ENCODE data around the gene MYO18B. TPM values are rescaled to one million over a fixed set of nuclear protein-coding genes. Genes with fewer than 3 reads are reported as not detected.

MYO18B gene
- total RNA-seq, 1 experiment from 2014 or later: 0.03 TPM

GRCh38 chr22:25880524-25880923 is 138.5 kb downstream of the MYO18B start:
- Histone ChIP-seq H3K36me3 (replicated peaks; ENCODE audit: control insufficient read depth, insufficient read depth, low read length) (no peaks in the 10 kb centered on the region), H3K27me3 (ENCODE audit: control insufficient read depth, insufficient read depth, low read length) (no peaks in the 10 kb centered on the region), H3K4me3 (ENCODE audit: insufficient read depth, low read depth, low read length) (no peak overlapping the region)
- DNase-seq: no peak

- H3K4me3 ChIP-seq (ENCODE audit: insufficient read depth, low read depth, low read length): no peak overlapping the region
- no peak for DNase-seq
- no peaks in the 10 kb centered on the region for H3K27me3 ChIP-seq (ENCODE audit: control insufficient read depth, insufficient read depth, low read length)
- no peaks in the 10 kb centered on the region for H3K36me3 ChIP-seq (replicated peaks; ENCODE audit: control insufficient read depth, insufficient read depth, low read length)
Measured at GRCh38 chr22:25881210-25881755, 139.3 kb downstream of the MYO18B start.

GRCh38 chr22:25882360-25882759 is 140.4 kb downstream of the MYO18B start:
- Histone ChIP-seq H3K36me3 (replicated peaks; ENCODE audit: control insufficient read depth, insufficient read depth, low read length) (no peaks in the 10 kb centered on the region), H3K27me3 (ENCODE audit: control insufficient read depth, insufficient read depth, low read length) (no peaks in the 10 kb centered on the region), H3K4me3 (ENCODE audit: insufficient read depth, low read depth, low read length) (no peak overlapping the region)
- DNase-seq: no peak

- no peaks in the 10 kb centered on the region for H3K27me3 ChIP-seq (ENCODE audit: control insufficient read depth, insufficient read depth, low read length)
- DNase-seq: no peak
- no peak overlapping the region for H3K4me3 ChIP-seq (ENCODE audit: insufficient read depth, low read depth, low read length)
- H3K36me3 ChIP-seq (replicated peaks; ENCODE audit: control insufficient read depth, insufficient read depth, low read length): no peaks in the 10 kb centered on the region
Measured at GRCh38 chr22:25883482-25884033, 141.6 kb downstream of the MYO18B start.

GRCh38 chr22:25884121-25884520 is 142.1 kb downstream of the MYO18B start:
- Histone ChIP-seq H3K4me3 (ENCODE audit: insufficient read depth, low read depth, low read length) (no peak overlapping the region), H3K36me3 (replicated peaks; ENCODE audit: control insufficient read depth, insufficient read depth, low read length) (no peaks in the 10 kb centered on the region), H3K27me3 (ENCODE audit: control insufficient read depth, insufficient read depth, low read length) (no peaks in the 10 kb centered on the region)
- no peak for DNase-seq

GRCh38 chr22:25888399-25889054 is 146.5 kb downstream of the MYO18B start:
- H3K27me3 ChIP-seq (ENCODE audit: control insufficient read depth, insufficient read depth, low read length): no peaks in the 10 kb centered on the region
- no peak for DNase-seq

GRCh38 chr22:25890651-25891050 is 148.7 kb downstream of the MYO18B start:
- H3K4me3 ChIP-seq (ENCODE audit: insufficient read depth, low read depth, low read length): no peak overlapping the region
- no peak for DNase-seq
- H3K36me3 ChIP-seq (replicated peaks; ENCODE audit: control insufficient read depth, insufficient read depth, low read length): no peaks in the 10 kb centered on the region
- H3K27me3 ChIP-seq (ENCODE audit: control insufficient read depth, insufficient read depth, low read length): no peaks in the 10 kb centered on the region

More at GRCh38 chr22:25888399-25889054, 146.5 kb downstream of the MYO18B start:
- Histone ChIP-seq H3K36me3 (replicated peaks; ENCODE audit: control insufficient read depth, insufficient read depth, low read length) (no peaks in the 10 kb centered on the region), H3K4me3 (ENCODE audit: insufficient read depth, low read depth, low read length) (no peak overlapping the region)

- peak; percentile 43 for DNase-seq
- Histone ChIP-seq H3K4me3 (ENCODE audit: insufficient read depth, low read depth, low read length) (no peak overlapping the region), H3K36me3 (replicated peaks; ENCODE audit: control insufficient read depth, insufficient read depth, low read length) (no peaks in the 10 kb centered on the region), H3K27me3 (ENCODE audit: control insufficient read depth, insufficient read depth, low read length) (no peaks in the 10 kb centered on the region)
Measured at GRCh38 chr22:25892678-25893077, 150.7 kb downstream of the MYO18B start.

- Histone ChIP-seq H3K36me3 (replicated peaks; ENCODE audit: control insufficient read depth, insufficient read depth, low read length) (no peaks in the 10 kb centered on the region), H3K4me3 (ENCODE audit: insufficient read depth, low read depth, low read length) (no peak overlapping the region), H3K27me3 (ENCODE audit: control insufficient read depth, insufficient read depth, low read length) (no peaks in the 10 kb centered on the region)
- no peak for DNase-seq
Measured at GRCh38 chr22:25895678-25896077, 153.7 kb downstream of the MYO18B start.

- Histone ChIP-seq H3K36me3 (replicated peaks; ENCODE audit: control insufficient read depth, insufficient read depth, low read length) (no peaks in the 10 kb centered on the region), H3K4me3 (ENCODE audit: insufficient read depth, low read depth, low read length) (no peak overlapping the region), H3K27me3 (ENCODE audit: control insufficient read depth, insufficient read depth, low read length) (no peaks in the 10 kb centered on the region)
- DNase-seq: peak; percentile 55
Measured at GRCh38 chr22:25896098-25896497, 154.1 kb downstream of the MYO18B start.

GRCh38 chr22:25896592-25896991 is 154.6 kb downstream of the MYO18B start:
- Histone ChIP-seq H3K27me3 (ENCODE audit: control insufficient read depth, insufficient read depth, low read length) (no peaks in the 10 kb centered on the region), H3K4me3 (ENCODE audit: insufficient read depth, low read depth, low read length) (no peak overlapping the region), H3K36me3 (replicated peaks; ENCODE audit: control insufficient read depth, insufficient read depth, low read length) (no peaks in the 10 kb centered on the region)
- DNase-seq: no peak

- Histone ChIP-seq H3K36me3 (replicated peaks; ENCODE audit: control insufficient read depth, insufficient read depth, low read length) (no peaks in the 10 kb centered on the region), H3K4me3 (ENCODE audit: insufficient read depth, low read depth, low read length) (no peak overlapping the region), H3K27me3 (ENCODE audit: control insufficient read depth, insufficient read depth, low read length) (no peaks in the 10 kb centered on the region)
- peak; percentile 68 for DNase-seq
Measured at GRCh38 chr22:25898707-25899365, 156.8 kb downstream of the MYO18B start.

- no peaks in the 10 kb centered on the region for H3K36me3 ChIP-seq (replicated peaks; ENCODE audit: control insufficient read depth, insufficient read depth, low read length)
- no peak for DNase-seq
- H3K27me3 ChIP-seq (ENCODE audit: control insufficient read depth, insufficient read depth, low read length): no peaks in the 10 kb centered on the region
- no peak overlapping the region for H3K4me3 ChIP-seq (ENCODE audit: insufficient read depth, low read depth, low read length)
Measured at GRCh38 chr22:25899566-25899965, 157.6 kb downstream of the MYO18B start.

GRCh38 chr22:25900390-25900789 is 158.4 kb downstream of the MYO18B start:
- no peak for DNase-seq
- Histone ChIP-seq H3K4me3 (ENCODE audit: insufficient read depth, low read depth, low read length) (no peak overlapping the region), H3K27me3 (ENCODE audit: control insufficient read depth, insufficient read depth, low read length) (no peaks in the 10 kb centered on the region), H3K36me3 (replicated peaks; ENCODE audit: control insufficient read depth, insufficient read depth, low read length) (no peaks in the 10 kb centered on the region)

- peak; percentile 28 for DNase-seq
- H3K4me3 ChIP-seq (ENCODE audit: insufficient read depth, low read depth, low read length): no peak overlapping the region
- no peaks in the 10 kb centered on the region for H3K36me3 ChIP-seq (replicated peaks; ENCODE audit: control insufficient read depth, insufficient read depth, low read length)
- H3K27me3 ChIP-seq (ENCODE audit: control insufficient read depth, insufficient read depth, low read length): no peaks in the 10 kb centered on the region
Measured at GRCh38 chr22:25900880-25901279, 158.9 kb downstream of the MYO18B start.
